A549 (cell line): Measurements from ENCODE around the gene CILP2. TPM values are rescaled to one million over a fixed set of nuclear protein-coding genes. Genes with fewer than 3 reads are reported as not detected.

Source experiments
- ATAC-seq, 2 experiments: fragments of 200-7000 bp in 1 of 2; fragments of >200 bp in 1 of 2; cut with Nextera tagmentation in 1 of 2; cut with Tn5 transposase in 1 of 2; 3 replicates each; pipeline versions ENCODE4 v1.8.0 to v1.9.1; 2018 to 2020; ENCODE audit warnings: mild to moderate bottlenecking in 1 of 2, moderate library complexity in 1 of 2
- CTCF ChIA-PET: fragments of 300-600 bp; sonication (Branson Sonifier 250); formaldehyde crosslinking; extraction: SDS; loops from one replicate; lab custom pipeline; 2021; ENCODE audit warnings: antibody characterized with exemption, inconsistent platforms; lab: Yijun Ruan, JAX
- POLR2A ChIA-PET: fragments of 350-600 bp; formaldehyde crosslinking; extraction: SDS; loops from one replicate; lab custom pipeline; 2021; ENCODE audit warnings: antibody characterized with exemption, inconsistent platforms; lab: Yijun Ruan, JAX
- DNase-seq, 2 experiments: peaks; one replicate each; pipeline versions ENCODE4 v3.0.0 to v3.0.0-alpha.2; 2011 to 2016; ENCODE audit warnings: low read depth in 1 of 2, low spot score in 1 of 2
- FAIRE-seq: peaks from 2 replicates; lab custom pipeline; 2011; peaks lifted over from hg19 to GRCh38; lab: Jason Lieb, UNC
- H3K27ac ChIP-seq, 2 experiments: fragments of >200 bp; sonication (Bioruptor Twin); formaldehyde crosslinking; 3 replicates each; pipeline ENCODE4 v1.5.1; 2016 to 2017
- H3K4me1 ChIP-seq: fragments of >200 bp; sonication (Bioruptor Twin); formaldehyde crosslinking; 3 replicates; pipeline ENCODE4 v1.6.1; 2016
- H3K4me2 ChIP-seq: fragments of >200 bp; sonication (Bioruptor Twin); formaldehyde crosslinking; 3 replicates; pipeline ENCODE4 v1.6.1; 2016
- H3K4me3 ChIP-seq: fragments of >200 bp; sonication (Bioruptor Twin); formaldehyde crosslinking; 3 replicates; pipeline ENCODE4 v1.5.1; 2016
- H3K9me3 ChIP-seq: fragments of >200 bp; sonication (Bioruptor Twin); formaldehyde crosslinking; 3 replicates; pipeline ENCODE4 v1.6.1; 2016
- ATOH8 ChIP-seq: fragments of 250-450 bp; sonication (Bioruptor Pico); IDR thresholded peaks from 2 replicates; pipeline ENCODE4 v1.5.0; 2020; ENCODE audit warnings: low read depth, mild to moderate bottlenecking, moderate library complexity
- CBX8 ChIP-seq: fragments of 200-600 bp; sonication (generic); IDR thresholded peaks from 2 replicates; pipeline ENCODE4 v1.6.1; 2016
- CHD2 ChIP-seq: fragments of 150-350 bp; IDR thresholded peaks from 2 replicates; pipeline ENCODE4 v1.6.1; 2014; ENCODE audit warnings: low read length; ENCODE audit not compliant: partially characterized antibody
- CHD4 ChIP-seq: fragments of 200-600 bp; sonication (generic); IDR thresholded peaks from 2 replicates; pipeline ENCODE4 v1.6.1; 2016; ENCODE audit warnings: antibody characterized with exemption, mild to moderate bottlenecking, borderline replicate concordance
- CTCF ChIP-seq: fragments of >200 bp; sonication (Bioruptor Twin); formaldehyde crosslinking; IDR thresholded peaks from 3 replicates; pipeline ENCODE4 v1.5.1; 2016
- E2F6 ChIP-seq: IDR thresholded peaks from 2 replicates; pipeline ENCODE4 v1.6.1; 2012; ENCODE audit warnings: low read depth, borderline replicate concordance
- FOSL2 ChIP-seq, 2 experiments: fragments of 450-650 bp in 1 of 2; fragments of >200 bp in 1 of 2; sonication (Bioruptor Twin) in 1 of 2; formaldehyde crosslinking; IDR thresholded peaks; 2 replicates each; pipeline versions ENCODE4 v1.5.0 to v1.6.1; 2016 to 2020; ENCODE audit warnings: mild to moderate bottlenecking in 1 of 2, moderate library complexity in 1 of 2
- FOXS1 ChIP-seq: fragments of 250-450 bp; sonication (Bioruptor Pico); IDR thresholded peaks from 2 replicates; pipeline ENCODE4 v1.5.0; 2020; ENCODE audit warnings: mild to moderate bottlenecking, moderate library complexity
- GATA3 ChIP-seq: IDR thresholded peaks from 2 replicates; pipeline ENCODE4 v1.6.1; 2012; ENCODE audit warnings: borderline replicate concordance
- HES2 ChIP-seq: fragments of >200 bp; sonication (Bioruptor Twin); formaldehyde crosslinking; IDR thresholded peaks from 2 replicates; pipeline ENCODE4 v1.6.1; 2016
- HEYL ChIP-seq: fragments of 250-450 bp; sonication (Bioruptor Pico); IDR thresholded peaks from 2 replicates; pipeline ENCODE4 v1.8.0; 2021; ENCODE audit warnings: mild to moderate bottlenecking, moderate library complexity
- HOXB13 ChIP-seq: fragments of 250-450 bp; sonication (Bioruptor Pico); IDR thresholded peaks from 2 replicates; pipeline ENCODE4 v1.5.0; 2020; ENCODE audit warnings: low read depth, mild to moderate bottlenecking, moderate library complexity
- HOXB5 ChIP-seq: fragments of 250-450 bp; sonication (Bioruptor Pico); IDR thresholded peaks from 2 replicates; pipeline ENCODE4 v1.5.0; 2020; ENCODE audit warnings: mild to moderate bottlenecking, moderate library complexity
- KDM5A ChIP-seq: fragments of 200-600 bp; sonication (generic); IDR thresholded peaks from 2 replicates; pipeline ENCODE4 v1.6.1; 2016; ENCODE audit warnings: antibody characterized with exemption, mild to moderate bottlenecking
- MAFK ChIP-seq: fragments of 450-650 bp; IDR thresholded peaks from 2 replicates; pipeline ENCODE4 v1.6.1; 2014; ENCODE audit not compliant: partially characterized antibody
- RARB ChIP-seq: fragments of 250-450 bp; sonication (Bioruptor Pico); IDR thresholded peaks from 2 replicates; pipeline ENCODE4 v1.8.0; 2021; ENCODE audit warnings: mild to moderate bottlenecking, moderate library complexity
- RFX5 ChIP-seq: fragments of 450-650 bp; IDR thresholded peaks from 2 replicates; pipeline ENCODE4 v1.7.1; 2014; ENCODE audit warnings: antibody characterized with exemption, mild to moderate bottlenecking, moderate library complexity
- RNF2 ChIP-seq: fragments of 200-600 bp; sonication (generic); IDR thresholded peaks from 2 replicates; pipeline ENCODE4 v1.6.1; 2016; ENCODE audit warnings: low read depth, mild to moderate bottlenecking, antibody characterized with exemption, moderate library complexity, borderline replicate concordance
- TP53 ChIP-seq: fragments of 250-450 bp; sonication (Bioruptor Pico); IDR thresholded peaks from 2 replicates; pipeline ENCODE4 v1.5.0; 2021; ENCODE audit warnings: mild to moderate bottlenecking, moderate library complexity
- ZC3H11A ChIP-seq: fragments of 450-650 bp; IDR thresholded peaks from 2 replicates; pipeline ENCODE4 v1.6.1; 2014; ENCODE audit warnings: antibody characterized with exemption, mild to moderate bottlenecking
- ZFP36 ChIP-seq: fragments of 450-650 bp; IDR thresholded peaks from 2 replicates; pipeline ENCODE4 v1.6.1; 2014; ENCODE audit warnings: borderline replicate concordance; ENCODE audit not compliant: partially characterized antibody
- ZSCAN20 ChIP-seq: fragments of 250-450 bp; sonication (Bioruptor Pico); IDR thresholded peaks from 2 replicates; pipeline ENCODE4 v1.8.0; 2022; ENCODE audit warnings: mild to moderate bottlenecking, moderate library complexity
- WGBS: methylation state at CpG from one replicate; pipeline ENCODE4 v1.1.6; 2017; ENCODE audit errors: missing lambda C conversion rate; 5-methylcytosine and 5-hydroxymethylcytosine counted together
- polyA plus RNA-seq, 4 experiments: library from polyadenylated mRNA; depleted of rRNA in 3 of 4; stranded (reverse); fragments of >200 nt; fragmentation: RNase III in 1 of 4; extraction: RNeasy Plus Mini Kit Qiagen cat#74134 plus additional on column Dnase treatment in 1 of 4; gene quantifications; 2 replicates in 3 of 4; 3 replicates in 1 of 4; pipeline ENCODE4 v1.2.3, GENCODE V29; 2011 to 2017

CILP2 gene
- polyA plus RNA-seq, 2 of the 4 experiments (the other 2 are of a cell fraction): 0.17 TPM

GRCh38 chr19:19526581-19527370 lies 11.3 kb upstream of the CILP2 start:
- ATAC-seq (no peak), FAIRE-seq (no peak)
- TF ChIP-seq HEYL (no peak), RARB (no peak), TP53 (CRISPR knock-in tag) (no peak), FOXS1 (CRISPR knock-in tag) (no peak), CBX8 (no peak), KDM5A (no peak), E2F6 (no peak), MAFK (no peak), HOXB13 (CRISPR knock-in tag) (no peak), CHD2 (no peak), HES2 (no peak), ATOH8 (no peak), GATA3 (no peak), HOXB5 (CRISPR knock-in tag) (no peak), CHD4 (no peak), ZC3H11A (no peak), RFX5 (no peak), ZFP36 (no peak), FOSL2 (IDR thresholded peaks at IDR 0.05) (no peak), FOSL2 (CRISPR knock-in tag; IDR thresholded peaks at IDR 0.05) (no peak), CTCF (no peak)

GRCh38 chr19:19527371-19527656 lies 10.8 kb upstream of the CILP2 start:
- POLR2A ChIA-PET: no interaction called here

More at GRCh38 chr19:19526581-19527370, 11.3 kb upstream of the CILP2 start:
- Histone ChIP-seq H3K4me3 (no peak overlapping the region), H3K4me2 (no peak overlapping the region), H3K4me1 (no peaks in the 10 kb centered on the region), H3K9me3 (no peaks in the 10 kb centered on the region), H3K27ac (no peak overlapping the region)
- ChIA-PET POLR2A (no interaction called here), CTCF (interaction anchor here (6.4 kb wide), 1 partner anchor 26 kb away, joined by 79 read pairs; no protein-coding TSS in a partner anchor)
- WGBS: 90% methylated on average over 14 of the region's 28 CpGs
- no peak for DNase-seq

More at GRCh38 chr19:19527371-19527656, 10.8 kb upstream of the CILP2 start:
- no peak for ATAC-seq
- TF ChIP-seq ZFP36 (peak; percentile 40), RNF2 (no peak), ZSCAN20 (CRISPR knock-in tag) (no peak)
- Histone ChIP-seq H3K27ac (no peak overlapping the region), H3K9me3 (no peaks in the 10 kb centered on the region), H3K4me1 (no peaks in the 10 kb centered on the region), H3K4me3 (no peak overlapping the region), H3K4me2 (no peak overlapping the region)
- WGBS: 97% methylated on average over 9 of the region's 9 CpGs
- CTCF ChIA-PET: interaction anchor here (2.3 to 6.4 kb wide), 2 partner anchors 25 to 117 kb away, joined by 11 to 79 read pairs; partner anchors contain the start of gene GMIP
- FAIRE-seq: no peak
- DNase-seq: no peak
